H1 (cell line): ENCODE measurements around the gene RELB. TPM values are rescaled to one million over a fixed set of nuclear protein-coding genes. Genes with fewer than 3 reads are reported as not detected.

ENCODE experiments used
- CTCF ChIA-PET: fragments of 300-600 bp; sonication (Branson Sonifier 250); formaldehyde crosslinking; loops from one replicate; lab custom pipeline; 2021; ENCODE audit not compliant: partially characterized antibody; lab: Charles Lee
- POLR2A ChIA-PET: fragments of 300-600 bp; sonication (Branson Sonifier 250); formaldehyde crosslinking; loops from one replicate; lab custom pipeline; 2021; ENCODE audit warnings: inconsistent platforms; ENCODE audit not compliant: partially characterized antibody; lab: Charles Lee
- DNase-seq, 2 experiments: peaks; one replicate each; pipeline versions ENCODE4 v3.0.0 to v3.0.0-alpha.2; 2010 to 2022; ENCODE audit warnings: low spot score in 2 of 2, low read depth in 1 of 2, mixed read lengths in 1 of 2
- FAIRE-seq: peaks from 2 replicates; lab custom pipeline; 2011; peaks lifted over from hg19 to GRCh38; lab: Jason Lieb, UNC
- H2AFZ ChIP-seq: 2 replicates; pipeline ENCODE4 v1.8.1; 2012; ENCODE audit warnings: low read length, inconsistent platforms
- H2AK5ac ChIP-seq: 2 replicates; pipeline ENCODE4 v1.6.1; 2013; ENCODE audit warnings: low read depth, low read length
- H2BK120ac ChIP-seq: replicated peaks from 2 replicates; pipeline ENCODE3; 2013; ENCODE audit warnings: low read depth, low read length, inconsistent platforms
- H2BK12ac ChIP-seq: 2 replicates; pipeline ENCODE4 v1.6.1; 2013; ENCODE audit warnings: low read depth, low read length
- H2BK15ac ChIP-seq: 2 replicates; pipeline ENCODE4 v1.6.1; 2013; ENCODE audit warnings: low read length
- H2BK20ac ChIP-seq: 2 replicates; pipeline ENCODE4 v1.6.1; 2013; ENCODE audit warnings: low read length
- H2BK5ac ChIP-seq: 2 replicates; pipeline ENCODE4 v1.6.1; 2013; ENCODE audit warnings: low read depth, low read length
- H3K14ac ChIP-seq: 2 replicates; pipeline ENCODE4 v1.6.1; 2013; ENCODE audit warnings: inconsistent platforms; ENCODE audit not compliant: insufficient read length
- H3K18ac ChIP-seq: 2 replicates; pipeline ENCODE4 v1.6.1; 2013; ENCODE audit warnings: low read length; ENCODE audit errors: extremely low read depth
- H3K23ac ChIP-seq: 2 replicates; pipeline ENCODE4 v1.6.1; 2013; ENCODE audit warnings: inconsistent platforms; ENCODE audit not compliant: insufficient read length
- H3K23me2 ChIP-seq: 2 replicates; pipeline ENCODE4 v1.6.1; 2013; ENCODE audit warnings: low read depth, low read length
- H3K27ac ChIP-seq: 2 replicates; pipeline ENCODE4 v1.6.1; 2011; ENCODE audit warnings: low read depth, low read length, inconsistent platforms
- H3K27me3 ChIP-seq, 4 experiments: replicated peaks in 1 of 4; 1 replicate in 1 of 4; 2 replicates in 3 of 4; pipeline versions ENCODE4 v1.6.1 to v1.8.1; 2011 to 2013; ENCODE audit warnings: low read length in 3 of 4, mild to moderate bottlenecking in 3 of 4, inconsistent platforms in 2 of 4, mixed read lengths in 2 of 4, moderate library complexity in 1 of 4; ENCODE audit not compliant: control insufficient read depth in 3 of 4, insufficient read depth in 3 of 4; ENCODE audit errors: extremely low read depth in 1 of 4
- H3K36me3 ChIP-seq, 4 experiments: 2 replicates each; pipeline versions ENCODE4 v1.6.1 to v1.8.1; 2011 to 2013; ENCODE audit warnings: mild to moderate bottlenecking in 4 of 4, low read length in 3 of 4, moderate library complexity in 2 of 4, control low read depth in 1 of 4, inconsistent platforms in 1 of 4; ENCODE audit not compliant: insufficient read depth in 4 of 4, control insufficient read depth in 2 of 4
- H3K4ac ChIP-seq: replicated peaks from 2 replicates; pipeline ENCODE3; 2013; ENCODE audit warnings: low read length, low read depth, mixed read lengths, inconsistent platforms; ENCODE audit not compliant: insufficient read length
- H3K4me1 ChIP-seq, 4 experiments: replicated peaks in 1 of 4; 1 replicate in 1 of 4; 2 replicates in 3 of 4; pipeline versions ENCODE4 v1.6.1 to v1.8.1; 2011 to 2013; ENCODE audit warnings: low read length in 3 of 4, inconsistent platforms in 2 of 4, mixed read lengths in 1 of 4; ENCODE audit not compliant: insufficient read depth in 4 of 4, control insufficient read depth in 3 of 4
- H3K4me2 ChIP-seq, 2 experiments: 2 replicates each; pipeline versions ENCODE4 v1.6.1 to v1.8.1; 2011 to 2013; ENCODE audit warnings: low read depth in 2 of 2, low read length in 2 of 2, control low read depth in 1 of 2, inconsistent platforms in 1 of 2, mild to moderate bottlenecking in 1 of 2; ENCODE audit not compliant: insufficient read depth in 1 of 2
- H3K4me3 ChIP-seq, 4 experiments: fragments of 200-600, 300-600 bp in 1 of 4; sonication (generic), shearing (Covaris generic), sonication (Bioruptor Twin) in 1 of 4; 2 replicates each; pipeline versions ENCODE4 v1.5.1 to v1.8.1; 2011 to 2016; ENCODE audit warnings: low read length in 4 of 4, low read depth in 3 of 4, control low read depth in 2 of 4, inconsistent platforms in 2 of 4, mild to moderate bottlenecking in 2 of 4, mixed read lengths in 1 of 4, moderate library complexity in 1 of 4; ENCODE audit not compliant: insufficient read depth in 2 of 4; ENCODE audit errors: extremely low read depth in 1 of 4
- H3K56ac ChIP-seq: replicated peaks from 2 replicates; pipeline ENCODE3; 2013; ENCODE audit warnings: low read depth, mild to moderate bottlenecking, mixed read lengths, low read length, inconsistent platforms; ENCODE audit not compliant: insufficient read length
- H3K79me1 ChIP-seq: 2 replicates; pipeline ENCODE4 v1.6.1; 2013; ENCODE audit warnings: low read depth, low read length, control low read depth
- H3K79me2 ChIP-seq, 2 experiments: 2 replicates each; pipeline versions ENCODE4 v1.6.1 to v1.8.1; 2012 to 2013; ENCODE audit warnings: low read length in 2 of 2, mild to moderate bottlenecking in 2 of 2, inconsistent platforms in 1 of 2; ENCODE audit not compliant: insufficient read depth in 2 of 2, control insufficient read depth in 1 of 2
- H3K9ac ChIP-seq, 4 experiments: replicated peaks in 1 of 4; 1 replicate in 1 of 4; 2 replicates in 3 of 4; pipeline versions ENCODE4 v1.6.1 to v1.8.1; 2011 to 2013; ENCODE audit warnings: low read depth in 3 of 4, low read length in 3 of 4, control low read depth in 2 of 4, mild to moderate bottlenecking in 2 of 4, moderate library complexity in 2 of 4, inconsistent platforms in 1 of 4; ENCODE audit errors: extremely low read depth in 1 of 4
- H3K9me3 ChIP-seq, 2 experiments: 2 replicates each; pipeline versions ENCODE4 v1.6.1 to v1.8.1; 2012 to 2013; ENCODE audit warnings: mild to moderate bottlenecking in 2 of 2, moderate library complexity in 2 of 2, control low read depth in 1 of 2, inconsistent platforms in 1 of 2, low read depth in 1 of 2, low read length in 1 of 2, mixed read lengths in 1 of 2; ENCODE audit not compliant: insufficient read depth in 2 of 2
- H4K20me1 ChIP-seq, 2 experiments: replicated peaks in 1 of 2; 2 replicates each; pipeline versions ENCODE3 to v1.8.1; 2011 to 2013; ENCODE audit warnings: inconsistent platforms in 2 of 2, low read length in 2 of 2, mild to moderate bottlenecking in 1 of 2; ENCODE audit not compliant: insufficient read depth in 2 of 2, control insufficient read depth in 1 of 2
- H4K5ac ChIP-seq: 2 replicates; pipeline ENCODE4 v1.6.1; 2013; ENCODE audit warnings: low read length, low read depth, mixed read lengths, inconsistent platforms; ENCODE audit not compliant: insufficient read length
- H4K8ac ChIP-seq: 2 replicates; pipeline ENCODE4 v1.8.0; 2013; ENCODE audit warnings: mild to moderate bottlenecking, moderate library complexity, low read length, inconsistent platforms; ENCODE audit not compliant: insufficient read depth; ENCODE audit errors: extremely low read depth
- H4K91ac ChIP-seq: replicated peaks from 2 replicates; pipeline ENCODE3; 2013; ENCODE audit warnings: low read length, mixed read lengths, inconsistent platforms; ENCODE audit not compliant: insufficient read length
- ASH2L ChIP-seq: fragments of 200-600, 300-600 bp; sonication (generic); IDR thresholded peaks from one replicate; pipeline ENCODE4 v1.7.1; 2017; ENCODE audit warnings: low read length
- BCL11A ChIP-seq, 2 experiments: IDR thresholded peaks; one replicate each; pipeline ENCODE4 v1.6.1; 2011; ENCODE audit warnings: low read depth in 2 of 2, low read length in 2 of 2, mild to moderate bottlenecking in 2 of 2
- CBX8 ChIP-seq: fragments of 300-800, 300-1000 bp; sonication (generic); IDR thresholded peaks from 2 replicates; pipeline ENCODE4 v1.7.1; 2016; ENCODE audit warnings: low read depth, low read length, borderline replicate concordance
- CHD2 ChIP-seq: IDR thresholded peaks from 2 replicates; pipeline ENCODE4 v1.6.1; 2012; ENCODE audit warnings: low read length, improper control_type of control experiment
- CREB1 ChIP-seq: IDR thresholded peaks from 2 replicates; pipeline ENCODE4 v1.6.1; 2012; ENCODE audit warnings: inconsistent platforms
- E2F6 ChIP-seq: IDR thresholded peaks from 2 replicates; pipeline ENCODE4 v1.6.1; 2012; ENCODE audit warnings: inconsistent platforms
- GTF2F1 ChIP-seq: IDR thresholded peaks from 2 replicates; pipeline ENCODE4 v1.6.1; 2012; ENCODE audit warnings: low read depth, low read length, improper control_type of control experiment, borderline replicate concordance
- HDAC6 ChIP-seq: IDR thresholded peaks from one replicate; pipeline ENCODE4 v1.7.1; 2012; ENCODE audit warnings: low read depth, mild to moderate bottlenecking, inconsistent platforms, low read length, moderate library complexity
- NRF1 ChIP-seq: IDR thresholded peaks from 2 replicates; pipeline ENCODE4 v1.6.1; 2011; ENCODE audit warnings: mild to moderate bottlenecking, low read depth, low read length, improper control_type of control experiment
- RBBP5 ChIP-seq: IDR thresholded peaks from 2 replicates; pipeline ENCODE4 v1.7.1; 2012; ENCODE audit warnings: low read depth, mild to moderate bottlenecking, inconsistent platforms, low read length, moderate library complexity, borderline replicate concordance
- SP2 ChIP-seq: IDR thresholded peaks from 2 replicates; pipeline ENCODE4 v1.6.1; 2012; ENCODE audit warnings: mild to moderate bottlenecking, low read length, inconsistent platforms
- TEAD4 ChIP-seq: IDR thresholded peaks from 2 replicates; pipeline ENCODE4 v1.6.1; 2012; ENCODE audit warnings: low read depth, low read length, inconsistent platforms, mixed read lengths
- USF2 ChIP-seq: IDR thresholded peaks from 2 replicates; pipeline ENCODE4 v1.6.1; 2011; ENCODE audit warnings: low read length, improper control_type of control experiment
- WGBS, 2 experiments: shearing (Covaris generic) in 1 of 2; methylation state at CpG; one replicate each; pipeline versions ENCODE4 v1.1.6 to v1.1.7; 2013 to 2015; ENCODE audit warnings: low lambda C conversion rate in 2 of 2, mixed read lengths in 2 of 2, inconsistent platforms in 1 of 2, low coverage in 1 of 2, missing lambda C conversion rate in 1 of 2; ENCODE audit not compliant: insufficient replicate concordance in 2 of 2, insufficient coverage in 1 of 2, insufficient read length in 1 of 2; ENCODE audit errors: extremely low coverage in 1 of 2, missing lambda C conversion rate in 1 of 2; 5-methylcytosine and 5-hydroxymethylcytosine counted together
- polyA plus RNA-seq, 7 experiments: library from polyadenylated mRNA; depleted of rRNA in 3 of 7; stranded (reverse) in 5 of 7; unstranded in 2 of 7; fragments of >200 nt in 5 of 7; fragments of 200-250 nt in 2 of 7; gene quantifications; 1 replicate in 5 of 7; 2 replicates in 1 of 7; 4 replicates in 1 of 7; pipeline versions ENCODE4 v1.2.1 to v1.2.3, GENCODE V29; 2011 to 2013; ENCODE audit warnings: missing spikeins in 2 of 7, mixed read lengths in 2 of 7
- total RNA-seq: library from RNA; stranded (reverse); fragmentation: NEBNext Ultra II Directional; extraction: Animal tissue kit (Norgen Biotek cat#: 25700); gene quantifications from 2 replicates; pipeline ENCODE4 v1.2.1, GENCODE V29; 2021

RELB gene
- total and polyA plus RNA-seq, 2 of the 8 experiments (the other 6 are each of a cell fraction or from before 2014, with no cell fraction given): 10.0 to 13.1 TPM

- DNase-seq (no peak), FAIRE-seq (no peak)
- no peak overlapping the region for H3K14ac ChIP-seq
- H4K8ac ChIP-seq: no peak overlapping the region
- ChIA-PET CTCF (interaction anchor here (0.8 to 1.5 kb wide), 4 partner anchors 8 to 78 kb away, joined by 3 to 5 read pairs (median 4); no protein-coding TSS in a partner anchor), POLR2A (interaction anchor here (0.8 to 6.9 kb wide), 6 partner anchors 9 to 85 kb away, joined by 3 to 61 read pairs (median 4); partner anchors contain the start of genes GEMIN7 and ZNF296)
- H2BK20ac ChIP-seq: no peak overlapping the region
- H4K5ac ChIP-seq: no peak overlapping the region
- H3K4ac ChIP-seq: no peak overlapping the region
- no peak overlapping the region for H2AK5ac ChIP-seq
- no peak for TF ChIP-seq CREB1
- no peak for TF ChIP-seq CHD2
- no peak for TF ChIP-seq RBBP5
- no peak for TF ChIP-seq ASH2L
- TF ChIP-seq SP2: no peak
- TF ChIP-seq GTF2F1: no peak
- TF ChIP-seq CBX8: no peak
- TF ChIP-seq TEAD4: no peak
- no peak for TF ChIP-seq E2F6
- no peak for TF ChIP-seq HDAC6
- TF ChIP-seq NRF1: no peak
- TF ChIP-seq USF2: no peak
- no peak for TF ChIP-seq BCL11A (IDR thresholded peaks at IDR 0.05; ENCODE audit: low read depth in 2 of 2, low read length in 2 of 2)
- H3K18ac ChIP-seq: no peak overlapping the region
- no peak overlapping the region; the same call in 1 of the 2 replicates for H2BK5ac ChIP-seq
- H4K20me1 ChIP-seq: peaks cover 5 to 10% of the 10 kb centered on the region in 2 experiments
- H2BK120ac ChIP-seq: no peak overlapping the region
- H3K36me3 ChIP-seq: peaks cover 5 to 53% (median 28%) of the 10 kb centered on the region in 4 experiments; a peak in 7 of 8 replicates
- no peak overlapping the region for H3K9ac ChIP-seq
- H4K91ac ChIP-seq: no peak overlapping the region
- H3K4me2 ChIP-seq: no peak overlapping the region
- no peaks in the 10 kb centered on the region for H3K4me1 ChIP-seq
- no peaks in the 10 kb centered on the region for H3K27me3 ChIP-seq
- 83% methylated on average over 2 of the region's 10 CpGs; no CpG with 5 or more reads in 1 of the 2 experiments for WGBS, 2 experiments
- H3K56ac ChIP-seq: no peak overlapping the region
- no peak overlapping the region for H2AFZ ChIP-seq
- no peaks in the 10 kb centered on the region for H3K23me2 ChIP-seq
- H3K79me1 ChIP-seq: no peaks in the 10 kb centered on the region
- peaks cover 0 to 2% of the 10 kb centered on the region in 2 experiments; a peak in 1 of 4 replicates for H3K79me2 ChIP-seq
- H2BK12ac ChIP-seq: no peak overlapping the region
- no peaks in the 10 kb centered on the region; a peak in 1 of 4 replicates for H3K9me3 ChIP-seq
- H3K27ac ChIP-seq: no peak overlapping the region
- H3K23ac ChIP-seq: no peak overlapping the region
- H2BK15ac ChIP-seq: no peak overlapping the region
- no peak overlapping the region for H3K4me3 ChIP-seq
Measured at GRCh38 chr19:45068041-45068440, 66.8 kb downstream of the RELB start.
